ENCODE results near the gene HBP1. TPM values are rescaled to one million over a fixed set of nuclear protein-coding genes. Genes with fewer than 3 reads are reported as not detected.

HBP1 gene
- polyA plus RNA-seq, 2 of the 4 experiments (the other 2 are of a cell fraction): 28.9 to 52.4 TPM

DNA sequence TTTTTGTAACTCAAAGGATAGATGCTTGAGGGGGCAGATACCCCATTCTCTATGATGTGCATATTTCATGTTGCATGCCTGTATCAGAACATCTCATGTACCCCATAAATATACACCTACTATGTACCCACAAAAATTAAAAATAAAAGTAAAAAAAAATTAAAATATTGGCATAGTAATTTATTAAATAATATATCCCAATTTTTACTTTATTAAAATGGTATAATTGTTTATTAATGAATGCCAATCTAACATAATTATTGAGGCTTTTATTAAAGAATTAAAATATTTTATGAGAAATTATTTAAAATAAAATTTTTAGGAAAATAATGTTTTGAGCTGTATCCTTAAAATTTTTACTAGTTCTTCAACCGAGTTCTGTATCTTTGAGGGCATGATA is 18.9 kb upstream of the HBP1 start:
- no peak overlapping the region for H3K4me3 ChIP-seq
- ATAC-seq (no peak), DNase-seq (ENCODE audit: low read depth in 1 of 2, low spot score in 1 of 2) (no peak), FAIRE-seq (no peak)
- TF ChIP-seq HDAC2 (IDR thresholded peaks at IDR 0.05) (no peak), HOXB5 (CRISPR knock-in tag; IDR thresholded peaks at IDR 0.05) (no peak), POLR2A (IDR thresholded peaks at IDR 0.05; ENCODE audit: low read length) (no peak), CEBPB (IDR thresholded peaks at IDR 0.05) (no peak), EHF (CRISPR knock-in tag; IDR thresholded peaks at IDR 0.05) (no peak), FOXS1 (CRISPR knock-in tag; IDR thresholded peaks at IDR 0.05) (no peak), RCOR1 (IDR thresholded peaks at IDR 0.05; ENCODE audit: low read depth, low read length) (no peak)
- TF ChIP-seq, protein P1, sequence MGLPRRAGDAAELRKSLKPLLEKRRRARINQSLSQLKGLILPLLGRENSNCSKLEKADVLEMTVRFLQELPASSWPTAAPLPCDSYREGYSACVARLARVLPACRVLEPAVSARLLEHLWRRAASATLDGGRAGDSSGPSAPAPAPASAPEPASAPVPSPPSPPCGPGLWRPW (IDR thresholded peaks at IDR 0.05): no peak
- H3K4me2 ChIP-seq: no peak overlapping the region
- CTCF ChIA-PET: interaction anchor here (0.7 to 7.7 kb wide), 19 partner anchors 12 to 725 kb away, joined by 3 to 163 read pairs (median 3); partner anchors contain the start of gene HBP1
- POLR2A ChIA-PET: no interaction called here
- H3K4me1 ChIP-seq: peaks cover 5% of the 10 kb centered on the region; the same call in 1 of the 3 replicates
- H3K27ac ChIP-seq: no peak overlapping the region
- WGBS (ENCODE audit: missing lambda C conversion rate): 84% methylated on average over 1 of the region's 1 CpG
- no peaks in the 10 kb centered on the region for H3K9me3 ChIP-seq

DNA sequence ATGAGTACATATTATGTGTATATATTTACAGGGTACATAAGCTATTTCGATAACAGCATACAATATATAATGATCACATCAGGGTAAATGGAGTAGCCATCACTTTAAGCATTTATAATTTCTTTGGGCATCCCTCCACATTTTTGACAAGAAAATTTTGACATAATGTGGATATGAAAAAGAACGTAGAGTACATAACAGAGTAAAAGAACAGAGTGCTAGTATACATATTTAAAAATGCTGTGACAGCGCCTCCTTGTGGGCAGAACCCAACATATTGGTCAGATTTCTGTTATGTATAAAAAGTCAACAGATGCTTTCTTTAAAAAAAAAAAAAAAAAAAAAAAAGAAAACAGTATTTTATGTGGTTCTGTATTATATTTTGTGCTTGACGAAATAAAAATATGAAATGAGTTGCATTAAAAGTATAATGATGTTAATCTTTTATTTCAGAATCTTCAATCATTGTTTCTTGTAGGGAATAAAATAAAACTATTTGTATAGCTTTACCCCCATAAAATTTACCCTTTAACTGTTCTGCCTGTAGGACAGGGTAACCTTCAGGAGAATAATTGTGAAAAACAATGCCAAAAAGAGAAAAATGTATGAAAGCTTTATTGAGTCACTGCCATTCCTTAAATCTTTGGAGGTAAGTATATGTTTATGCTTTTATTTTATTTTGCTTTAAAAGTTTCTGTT is 18.3 kb upstream of the HBP1 start:
- TF ChIP-seq ESRRA (IDR thresholded peaks at IDR 0.05; ENCODE audit: borderline replicate concordance, low read length) (no peak), JUN (IDR thresholded peaks at IDR 0.05) (no peak), SMC3 (IDR thresholded peaks at IDR 0.05) (peak; percentile 79), RAD21 (conservative IDR thresholded peaks at IDR 0.05 in 1 of 2, IDR thresholded peaks at IDR 0.05 in 1 of 2) (peak; percentile 69 to 81)
- TF ChIP-seq, protein P2, sequence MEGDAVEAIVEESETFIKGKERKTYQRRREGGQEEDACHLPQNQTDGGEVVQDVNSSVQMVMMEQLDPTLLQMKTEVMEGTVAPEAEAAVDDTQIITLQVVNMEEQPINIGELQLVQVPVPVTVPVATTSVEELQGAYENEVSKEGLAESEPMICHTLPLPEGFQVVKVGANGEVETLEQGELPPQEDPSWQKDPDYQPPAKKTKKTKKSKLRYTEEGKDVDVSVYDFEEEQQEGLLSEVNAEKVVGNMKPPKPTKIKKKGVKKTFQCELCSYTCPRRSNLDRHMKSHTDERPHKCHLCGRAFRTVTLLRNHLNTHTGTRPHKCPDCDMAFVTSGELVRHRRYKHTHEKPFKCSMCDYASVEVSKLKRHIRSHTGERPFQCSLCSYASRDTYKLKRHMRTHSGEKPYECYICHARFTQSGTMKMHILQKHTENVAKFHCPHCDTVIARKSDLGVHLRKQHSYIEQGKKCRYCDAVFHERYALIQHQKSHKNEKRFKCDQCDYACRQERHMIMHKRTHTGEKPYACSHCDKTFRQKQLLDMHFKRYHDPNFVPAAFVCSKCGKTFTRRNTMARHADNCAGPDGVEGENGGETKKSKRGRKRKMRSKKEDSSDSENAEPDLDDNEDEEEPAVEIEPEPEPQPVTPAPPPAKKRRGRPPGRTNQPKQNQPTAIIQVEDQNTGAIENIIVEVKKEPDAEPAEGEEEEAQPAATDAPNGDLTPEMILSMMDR (IDR thresholded peaks at IDR 0.05): peak; percentile 81
- TF ChIP-seq, protein P1 (IDR thresholded peaks at IDR 0.05): no peak
- FAIRE-seq (no peak), DNase-seq (ENCODE audit: low read depth in 1 of 2, low spot score in 1 of 2) (peak; percentile 18 to 67), ATAC-seq (peak; percentile 52 to 73; a peak in 3 of 6 replicates)
- ChIA-PET CTCF (interaction anchor here (0.6 to 7.7 kb wide), 28 partner anchors 11 to 1123 kb away, joined by 3 to 163 read pairs (median 3); partner anchors contain the start of gene HBP1), POLR2A (interaction anchor here (0.6 kb wide), 1 partner anchor 16 kb away, joined by 3 read pairs; no protein-coding TSS in a partner anchor)
- Histone ChIP-seq H3K9me3 (no peaks in the 10 kb centered on the region), H3K4me1 (peaks cover 5% of the 10 kb centered on the region; the same call in 1 of the 3 replicates), H3K4me2 (no peak overlapping the region), H3K27ac (no peak overlapping the region), H3K4me3 (no peak overlapping the region)
- WGBS (ENCODE audit: missing lambda C conversion rate): 18% methylated on average over 4 of the region's 4 CpGs

DNA sequence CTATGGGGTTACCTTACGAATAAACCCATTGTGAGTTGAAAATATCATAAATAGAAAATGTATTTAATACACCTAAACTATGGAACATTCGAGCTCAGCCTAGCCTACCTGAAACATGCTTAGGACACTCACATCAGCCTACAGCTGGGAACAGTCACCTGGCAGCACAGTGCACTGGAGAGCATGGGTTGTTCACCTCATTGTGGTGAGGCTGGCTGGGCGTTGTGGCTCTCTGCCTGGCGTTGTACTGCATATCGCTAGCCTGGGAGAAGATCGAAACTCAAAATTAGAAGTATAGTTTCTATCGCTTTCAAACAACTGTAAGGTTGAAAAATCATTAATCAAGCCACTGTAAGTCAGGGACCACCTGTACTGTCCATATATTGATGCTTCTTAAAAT is 17.3 kb upstream of the HBP1 start:
- no peak overlapping the region for H3K27ac ChIP-seq
- H3K9me3 ChIP-seq: no peaks in the 10 kb centered on the region
- no peak for TF ChIP-seq POLR2A (IDR thresholded peaks at IDR 0.05; ENCODE audit: low read length)
- no peak for TF ChIP-seq CEBPB (IDR thresholded peaks at IDR 0.05)
- no peak for TF ChIP-seq MAFK (IDR thresholded peaks at IDR 0.05; ENCODE audit: partially characterized antibody)
- TF ChIP-seq NR3C1 (IDR thresholded peaks at IDR 0.05): no peak
- TF ChIP-seq EP300 (IDR thresholded peaks at IDR 0.05): no peak
- TF ChIP-seq RARB (CRISPR knock-in tag; IDR thresholded peaks at IDR 0.05): no peak
- no peak for TF ChIP-seq KDM1A (IDR thresholded peaks at IDR 0.05; ENCODE audit: low read depth)
- TF ChIP-seq, protein P2 (IDR thresholded peaks at IDR 0.05): no peak
- no peak for TF ChIP-seq USF2 (IDR thresholded peaks at IDR 0.05)
- TF ChIP-seq KDM5A (IDR thresholded peaks at IDR 0.05): no peak
- TF ChIP-seq RCOR1 (IDR thresholded peaks at IDR 0.05; ENCODE audit: low read depth, low read length): no peak
- no peak for TF ChIP-seq ZSCAN20 (CRISPR knock-in tag; IDR thresholded peaks at IDR 0.05)
- TF ChIP-seq NFE2L2 (conservative IDR thresholded peaks at IDR 0.05; ENCODE audit: low read length): no peak
- DNase-seq (ENCODE audit: low read depth in 1 of 2, low spot score in 1 of 2): no peak
- no peak overlapping the region for H3K4me2 ChIP-seq
- no peak overlapping the region for H3K4me3 ChIP-seq
- WGBS (ENCODE audit: missing lambda C conversion rate): 66% methylated on average over 7 of the region's 7 CpGs
- no peak for FAIRE-seq
- H3K4me1 ChIP-seq: peaks cover 5% of the 10 kb centered on the region; the same call in 1 of the 3 replicates
- no peak for ATAC-seq
- ChIA-PET CTCF (interaction anchor here (1.0 to 7.7 kb wide), 8 partner anchors 10 to 357 kb away, joined by 3 to 163 read pairs (median 10); no protein-coding TSS in a partner anchor), POLR2A (no interaction called here)

All from A549 (cell line).